Measurements from ENCODE around the gene ACACA.

The ACACA gene

DNA sequence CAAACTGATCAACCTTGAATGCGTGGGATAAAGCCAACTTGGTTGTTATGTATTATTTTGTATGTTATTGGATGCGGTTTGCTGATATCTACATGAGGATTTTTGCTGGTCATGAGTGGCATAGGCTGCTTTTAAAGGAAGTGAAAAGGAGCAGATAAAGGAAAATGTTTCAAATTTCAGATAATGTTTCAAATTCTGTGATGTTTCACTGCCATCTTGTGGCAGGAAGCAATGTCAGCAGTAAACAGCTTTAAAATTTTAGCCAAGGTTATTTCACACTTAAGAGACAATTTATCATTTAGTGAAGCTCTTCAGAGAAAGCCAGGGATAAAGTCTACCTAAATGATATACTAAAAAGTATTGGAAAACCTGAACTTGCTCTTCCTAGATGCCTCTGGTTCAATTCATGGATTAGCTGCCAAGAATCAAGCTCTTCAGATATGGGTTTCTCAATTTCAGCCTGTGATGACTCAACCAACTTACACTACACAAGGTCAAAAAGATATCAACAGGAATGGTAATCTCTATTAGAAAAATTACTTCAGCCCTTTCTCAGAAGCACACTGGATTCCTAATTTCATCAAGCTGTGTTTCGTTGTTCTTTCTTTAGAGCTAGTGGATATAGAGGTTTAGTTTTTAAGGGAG is 166.8 kb downstream of the ACACA start:
- Histone ChIP-seq H3K4me1 (ENCODE audit: control insufficient read depth, insufficient read depth, low read length) (no peaks in the 10 kb centered on the region), H3K4me3 (ENCODE audit: low read depth, low read length) (no peak overlapping the region), H3K36me3 (ENCODE audit: control insufficient read depth in 2 of 2, insufficient read depth in 1 of 2, low read length in 2 of 2) (peaks cover 69 to 81% of the 10 kb centered on the region in 2 experiments), H3K9me3 (ENCODE audit: control insufficient read depth, insufficient read depth, low read depth, low read length) (no peaks in the 10 kb centered on the region), H3K27ac (ENCODE audit: extremely low read depth, low read depth, low read length) (no peak overlapping the region)
- POLR2A ChIA-PET = interaction anchor here (0.6 kb wide), 1 partner anchor 529 kb away, joined by 4 read pairs; no protein-coding TSS in a partner anchor
- CTCF ChIA-PET = interaction anchor here (0.5 to 4.8 kb wide), 34 partner anchors 8 to 637 kb away, joined by 3 to 51 read pairs (median 4); partner anchors contain the start of gene MRM1
- TF ChIP-seq ZNF530 (tag by site-specific recombination; IDR thresholded peaks at IDR 0.05; ENCODE audit: low read depth) (no peak), ZNF654 (tag by site-specific recombination; IDR thresholded peaks at IDR 0.05; ENCODE audit: low read depth) (peak; percentile 88), ZNF660 (tag by site-specific recombination; IDR thresholded peaks at IDR 0.05) (0 out of 2 replicates have a peak, but pooled peaks have one; percentile 29), ZNF155 (tag by site-specific recombination; IDR thresholded peaks at IDR 0.05) (no peak), CTCF (tag by site-specific recombination; IDR thresholded peaks at IDR 0.05) (0 out of 2 replicates have a peak, but pooled peaks have one; percentile 38), SCRT2 (tag by site-specific recombination; IDR thresholded peaks at IDR 0.05) (peak; percentile 60), ZFP3 (tag by site-specific recombination; IDR thresholded peaks at IDR 0.05; ENCODE audit: low read depth) (no peak)
- TF ChIP-seq, protein P1, sequence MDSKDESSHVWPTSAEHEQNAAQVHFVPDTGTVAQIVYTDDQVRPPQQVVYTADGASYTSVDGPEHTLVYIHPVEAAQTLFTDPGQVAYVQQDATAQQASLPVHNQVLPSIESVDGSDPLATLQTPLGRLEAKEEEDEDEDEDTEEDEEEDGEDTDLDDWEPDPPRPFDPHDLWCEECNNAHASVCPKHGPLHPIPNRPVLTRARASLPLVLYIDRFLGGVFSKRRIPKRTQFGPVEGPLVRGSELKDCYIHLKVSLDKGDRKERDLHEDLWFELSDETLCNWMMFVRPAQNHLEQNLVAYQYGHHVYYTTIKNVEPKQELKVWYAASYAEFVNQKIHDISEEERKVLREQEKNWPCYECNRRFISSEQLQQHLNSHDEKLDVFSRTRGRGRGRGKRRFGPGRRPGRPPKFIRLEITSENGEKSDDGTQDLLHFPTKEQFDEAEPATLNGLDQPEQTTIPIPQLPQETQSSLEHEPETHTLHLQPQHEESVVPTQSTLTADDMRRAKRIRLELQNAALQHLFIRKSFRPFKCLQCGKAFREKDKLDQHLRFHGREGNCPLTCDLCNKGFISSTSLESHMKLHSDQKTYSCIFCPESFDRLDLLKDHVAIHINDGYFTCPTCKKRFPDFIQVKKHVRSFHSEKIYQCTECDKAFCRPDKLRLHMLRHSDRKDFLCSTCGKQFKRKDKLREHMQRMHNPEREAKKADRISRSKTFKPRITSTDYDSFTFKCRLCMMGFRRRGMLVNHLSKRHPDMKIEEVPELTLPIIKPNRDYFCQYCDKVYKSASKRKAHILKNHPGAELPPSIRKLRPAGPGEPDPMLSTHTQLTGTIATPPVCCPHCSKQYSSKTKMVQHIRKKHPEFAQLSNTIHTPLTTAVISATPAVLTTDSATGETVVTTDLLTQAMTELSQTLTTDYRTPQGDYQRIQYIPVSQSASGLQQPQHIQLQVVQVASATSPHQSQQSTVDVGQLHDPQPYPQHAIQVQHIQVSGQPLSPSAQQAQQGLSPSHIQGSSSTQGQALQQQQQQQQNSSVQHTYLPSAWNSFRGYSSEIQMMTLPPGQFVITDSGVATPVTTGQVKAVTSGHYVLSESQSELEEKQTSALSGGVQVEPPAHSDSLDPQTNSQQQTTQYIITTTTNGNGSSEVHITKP (tag by site-specific recombination; IDR thresholded peaks at IDR 0.05) = no peak

DNA sequence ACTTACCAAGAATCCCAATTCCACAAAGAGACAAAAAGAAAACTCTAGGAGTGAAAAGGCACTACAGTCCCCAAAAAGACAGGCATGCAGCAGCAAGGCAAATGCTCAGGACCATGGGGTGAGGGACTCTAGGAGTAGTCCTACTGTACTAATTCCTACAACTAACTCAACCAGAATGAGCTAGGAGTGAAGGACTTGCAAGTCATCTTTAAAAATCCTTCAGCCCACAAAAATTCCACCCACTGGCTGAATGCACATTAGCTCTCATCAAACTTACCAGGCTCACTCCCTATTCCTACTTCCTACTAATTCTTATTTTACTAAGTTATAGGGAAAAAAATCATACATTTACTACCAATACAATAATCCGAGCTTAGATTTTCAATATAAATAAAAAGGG is 172.5 kb downstream of the ACACA start:
- H3K4me1 ChIP-seq (ENCODE audit: control insufficient read depth, insufficient read depth, low read length) = no peaks in the 10 kb centered on the region
- no peak overlapping the region for H3K27ac ChIP-seq (ENCODE audit: extremely low read depth, low read depth, low read length)
- no peaks in the 10 kb centered on the region for H3K9me3 ChIP-seq (ENCODE audit: control insufficient read depth, insufficient read depth, low read depth, low read length)
- no peak overlapping the region for H3K4me3 ChIP-seq (ENCODE audit: low read depth, low read length)
- CTCF ChIA-PET = interaction anchor here (0.7 to 1.6 kb wide), 8 partner anchors 10 to 630 kb away, joined by 3 to 6 read pairs (median 4); no protein-coding TSS in a partner anchor
- peaks cover 55 to 64% of the 10 kb centered on the region in 2 experiments for H3K36me3 ChIP-seq (ENCODE audit: control insufficient read depth in 2 of 2, insufficient read depth in 1 of 2, low read length in 2 of 2)
- TF ChIP-seq ZNF202 (tag by site-specific recombination; IDR thresholded peaks at IDR 0.05; ENCODE audit: borderline replicate concordance) (no peak), ZNF221 (tag by site-specific recombination; IDR thresholded peaks at IDR 0.05; ENCODE audit: borderline replicate concordance) (no peak), FEZF1 (tag by site-specific recombination; IDR thresholded peaks at IDR 0.05) (no peak), ZNF214 (tag by site-specific recombination; IDR thresholded peaks at IDR 0.05; ENCODE audit: borderline replicate concordance) (no peak), ZNF530 (tag by site-specific recombination; IDR thresholded peaks at IDR 0.05; ENCODE audit: low read depth) (no peak), ZBTB26 (tag by site-specific recombination; optimal IDR thresholded peaks at IDR 0.05) (no peak), RBAK (tag by site-specific recombination; IDR thresholded peaks at IDR 0.05) (no peak), ZSCAN30 (tag by site-specific recombination; IDR thresholded peaks at IDR 0.05) (no peak), ZNF280C (tag by site-specific recombination; IDR thresholded peaks at IDR 0.05) (no peak), KLF1 (tag by site-specific recombination; IDR thresholded peaks at IDR 0.05) (no peak), ZNF837 (tag by site-specific recombination; IDR thresholded peaks at IDR 0.05) (no peak), ZNF354C (tag by site-specific recombination; IDR thresholded peaks at IDR 0.05; ENCODE audit: borderline replicate concordance, low read depth) (no peak), ZNF132 (tag by site-specific recombination; IDR thresholded peaks at IDR 0.05; ENCODE audit: borderline replicate concordance) (no peak), ZNF24 (tag by site-specific recombination; IDR thresholded peaks at IDR 0.05) (no peak)
- POLR2A ChIA-PET = no interaction called here

Data from HEK293 (cell line).